Measurements from ENCODE around the gene THSD7B. TPM values are rescaled to one million over a fixed set of nuclear protein-coding genes. Genes with fewer than 3 reads are reported as not detected.

The THSD7B gene
- total RNA-seq, 1 experiment from 2014 or later, result 6.9 TPM

GRCh38 chr2:137182071-137182470 lies 416.7 kb downstream of the THSD7B start:
- H3K9me3 Mint-ChIP-seq (ENCODE audit: unreplicated experiment), result no peaks in the 10 kb centered on the region
- Histone ChIP-seq H3K27me3 (replicated peaks; ENCODE audit: control insufficient read depth, insufficient read depth, low read length) (no peaks in the 10 kb centered on the region), H3K4me1 (0 out of 2 replicates have a peak, but pooled peaks cover 5% of the 10 kb centered on the region), H3K9me3 (no peaks in the 10 kb centered on the region), H3K4me3 (ENCODE audit: low read depth, low read length) (no peak overlapping the region), H3K36me3 (ENCODE audit: control insufficient read depth, insufficient read depth, low read length) (no peaks in the 10 kb centered on the region)
- intact Hi-C loops (cut with micrococcal nuclease; ENCODE audit: unreplicated experiment), result no loop called here
- H3K27me3 Mint-ChIP-seq (ENCODE audit: insufficient read depth, unreplicated experiment), result no peaks in the 10 kb centered on the region
- POLR2A ChIA-PET, result no interaction called here
- BruUV-seq (replicated peaks), result no TSS peak
- CTCF ChIA-PET, result interaction anchor here (1.5 kb wide), 1 partner anchor 10 kb away, joined by 5 read pairs; no protein-coding TSS in a partner anchor
- H3K4me3 Mint-ChIP-seq (ENCODE audit: unreplicated experiment), result no peak overlapping the region
- no peaks in the 10 kb centered on the region for H3K36me3 Mint-ChIP-seq (ENCODE audit: insufficient read depth, unreplicated experiment)
- no peak for DNase-seq
- TF ChIP-seq, protein P1, sequence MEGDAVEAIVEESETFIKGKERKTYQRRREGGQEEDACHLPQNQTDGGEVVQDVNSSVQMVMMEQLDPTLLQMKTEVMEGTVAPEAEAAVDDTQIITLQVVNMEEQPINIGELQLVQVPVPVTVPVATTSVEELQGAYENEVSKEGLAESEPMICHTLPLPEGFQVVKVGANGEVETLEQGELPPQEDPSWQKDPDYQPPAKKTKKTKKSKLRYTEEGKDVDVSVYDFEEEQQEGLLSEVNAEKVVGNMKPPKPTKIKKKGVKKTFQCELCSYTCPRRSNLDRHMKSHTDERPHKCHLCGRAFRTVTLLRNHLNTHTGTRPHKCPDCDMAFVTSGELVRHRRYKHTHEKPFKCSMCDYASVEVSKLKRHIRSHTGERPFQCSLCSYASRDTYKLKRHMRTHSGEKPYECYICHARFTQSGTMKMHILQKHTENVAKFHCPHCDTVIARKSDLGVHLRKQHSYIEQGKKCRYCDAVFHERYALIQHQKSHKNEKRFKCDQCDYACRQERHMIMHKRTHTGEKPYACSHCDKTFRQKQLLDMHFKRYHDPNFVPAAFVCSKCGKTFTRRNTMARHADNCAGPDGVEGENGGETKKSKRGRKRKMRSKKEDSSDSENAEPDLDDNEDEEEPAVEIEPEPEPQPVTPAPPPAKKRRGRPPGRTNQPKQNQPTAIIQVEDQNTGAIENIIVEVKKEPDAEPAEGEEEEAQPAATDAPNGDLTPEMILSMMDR (IDR thresholded peaks at IDR 0.05; ENCODE audit: insufficient read depth in 1 of 2, low read depth in 1 of 2, low read length in 1 of 2, severe bottlenecking in 1 of 2, unreplicated experiment in 1 of 2), result no peak
- H3K27ac Mint-ChIP-seq (ENCODE audit: unreplicated experiment), result no peak overlapping the region
- H3K4me1 Mint-ChIP-seq (ENCODE audit: low read depth, unreplicated experiment), result peaks cover 5% of the 10 kb centered on the region

DNA sequence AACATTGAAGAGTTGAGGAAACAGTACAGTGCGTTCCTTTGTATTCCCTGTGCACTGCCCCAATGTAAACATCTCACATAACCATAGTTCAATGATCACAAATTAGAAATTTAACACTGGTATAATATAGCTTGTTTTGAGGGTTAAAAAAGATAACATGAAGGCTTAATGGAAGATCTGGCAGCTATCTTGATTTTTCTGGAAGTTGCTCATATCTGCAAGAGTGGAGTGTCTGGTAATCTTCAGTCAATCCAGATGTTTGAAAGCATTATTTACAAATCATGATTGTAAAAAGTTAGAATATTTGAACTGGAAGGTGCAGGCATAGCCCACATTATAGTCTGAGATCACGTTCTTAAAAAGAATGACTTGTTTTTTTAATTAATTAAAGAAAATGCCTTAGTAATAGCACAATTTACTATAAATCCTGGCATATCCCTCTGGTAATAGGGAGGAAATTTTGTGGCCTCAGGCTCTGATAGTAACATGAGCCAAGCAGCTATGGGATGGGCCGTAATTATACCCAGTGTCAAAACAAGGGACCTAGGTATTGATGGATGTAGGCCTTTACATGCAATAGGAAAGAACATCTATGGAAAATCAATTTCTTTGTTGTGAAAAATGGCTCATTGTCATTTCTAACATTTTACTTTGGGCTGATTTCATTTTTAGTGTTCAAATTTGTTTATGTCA lies 418.0 kb downstream of the THSD7B start:
- no TSS peak for BruUV-seq (replicated peaks)
- CTCF ChIA-PET, result no interaction called here
- Histone ChIP-seq H3K4me1 (0 out of 2 replicates have a peak, but pooled peaks cover 5% of the 10 kb centered on the region), H3K4me3 (ENCODE audit: low read depth, low read length) (no peak overlapping the region), H3K27me3 (replicated peaks; ENCODE audit: control insufficient read depth, insufficient read depth, low read length) (no peaks in the 10 kb centered on the region), H3K36me3 (ENCODE audit: control insufficient read depth, insufficient read depth, low read length) (no peaks in the 10 kb centered on the region), H3K9me3 (no peaks in the 10 kb centered on the region)
- no peak overlapping the region for H3K4me3 Mint-ChIP-seq (ENCODE audit: unreplicated experiment)
- H3K9me3 Mint-ChIP-seq (ENCODE audit: unreplicated experiment), result no peaks in the 10 kb centered on the region
- DNase-seq, result no peak
- POLR2A ChIA-PET, result no interaction called here
- peaks cover 5% of the 10 kb centered on the region for H3K4me1 Mint-ChIP-seq (ENCODE audit: low read depth, unreplicated experiment)
- H3K27ac Mint-ChIP-seq (ENCODE audit: unreplicated experiment), result no peak overlapping the region
- TF ChIP-seq, protein P1 (IDR thresholded peaks at IDR 0.05; ENCODE audit: insufficient read depth in 1 of 2, low read depth in 1 of 2, low read length in 1 of 2, severe bottlenecking in 1 of 2, unreplicated experiment in 1 of 2), result no peak
- intact Hi-C loops (cut with micrococcal nuclease; ENCODE audit: unreplicated experiment), result no loop called here
- H3K27me3 Mint-ChIP-seq (ENCODE audit: insufficient read depth, unreplicated experiment), result no peaks in the 10 kb centered on the region
- H3K36me3 Mint-ChIP-seq (ENCODE audit: insufficient read depth, unreplicated experiment), result no peaks in the 10 kb centered on the region

DNA sequence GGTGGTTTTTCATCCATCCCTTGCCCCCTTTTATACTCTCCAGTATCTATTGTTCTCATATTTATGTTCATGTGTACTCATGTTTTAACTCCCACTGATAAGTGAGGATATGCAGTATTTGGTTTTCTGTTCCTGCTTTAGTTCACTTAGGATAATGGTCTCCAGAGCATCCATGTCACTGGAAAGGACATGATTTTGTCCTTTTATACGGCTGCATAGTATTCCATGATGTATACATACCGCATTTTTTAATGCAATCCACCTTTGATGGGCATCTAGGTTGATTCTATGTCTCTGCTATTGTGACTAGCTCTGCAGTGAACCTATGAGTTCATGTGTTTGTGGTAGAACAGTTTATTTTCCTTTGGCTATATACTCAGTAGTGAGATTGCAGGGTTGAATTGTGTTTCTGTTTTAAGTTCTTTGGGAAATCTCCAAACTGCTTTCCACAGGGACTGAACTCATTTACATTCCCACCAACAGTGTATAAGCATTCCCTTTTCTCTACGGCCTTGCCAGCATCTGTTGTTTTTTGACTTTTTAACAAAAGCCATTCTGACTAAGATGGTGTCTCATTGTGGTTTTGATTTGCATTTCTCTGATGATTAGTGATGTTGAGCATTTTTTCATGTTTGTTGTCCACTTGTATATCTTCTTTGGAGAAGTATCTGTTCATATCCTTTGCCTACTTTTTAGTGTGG lies 420.2 kb downstream of the THSD7B start:
- H3K27me3 Mint-ChIP-seq (ENCODE audit: insufficient read depth, unreplicated experiment), result no peaks in the 10 kb centered on the region
- CTCF ChIA-PET, result no interaction called here
- intact Hi-C loops (cut with micrococcal nuclease; ENCODE audit: unreplicated experiment), result no loop called here
- TF ChIP-seq, protein P1 (IDR thresholded peaks at IDR 0.05; ENCODE audit: insufficient read depth in 1 of 2, low read depth in 1 of 2, low read length in 1 of 2, severe bottlenecking in 1 of 2, unreplicated experiment in 1 of 2), result no peak
- no peaks in the 10 kb centered on the region for H3K27me3 ChIP-seq (replicated peaks; ENCODE audit: control insufficient read depth, insufficient read depth, low read length)
- no peak overlapping the region for H3K4me3 Mint-ChIP-seq (ENCODE audit: unreplicated experiment)
- no peak overlapping the region for H3K27ac Mint-ChIP-seq (ENCODE audit: unreplicated experiment)
- H3K9me3 Mint-ChIP-seq (ENCODE audit: unreplicated experiment), result peaks cover 10% of the 10 kb centered on the region
- H3K36me3 Mint-ChIP-seq (ENCODE audit: insufficient read depth, unreplicated experiment), result no peaks in the 10 kb centered on the region
- H3K4me3 ChIP-seq (ENCODE audit: low read depth, low read length), result no peak overlapping the region
- no peak for DNase-seq
- no peaks in the 10 kb centered on the region for H3K4me1 Mint-ChIP-seq (ENCODE audit: low read depth, unreplicated experiment)
- no peaks in the 10 kb centered on the region for H3K36me3 ChIP-seq (ENCODE audit: control insufficient read depth, insufficient read depth, low read length)
- no peaks in the 10 kb centered on the region for H3K9me3 ChIP-seq
- BruUV-seq (replicated peaks), result no TSS peak
- no peaks in the 10 kb centered on the region for H3K4me1 ChIP-seq
- POLR2A ChIA-PET, result no interaction called here

All from Caco-2 (cell line).